PC-9 (cell line): ENCODE data around the gene TSPOAP1.

ENCODE experiments used
- CTCF ChIP-seq: fragments of 200-600 bp; sonication (generic); conservative IDR thresholded peaks from 2 replicates; pipeline ENCODE4 v1.6.1; 2017; ENCODE audit warnings: mixed run types, antibody characterized with exemption, mild to moderate bottlenecking, moderate library complexity
- EZH2 ChIP-seq: fragments of 200-600 bp; sonication (generic); IDR thresholded peaks from 2 replicates; pipeline ENCODE4 v1.8.0; 2017; ENCODE audit warnings: antibody characterized with exemption, low read depth

- TF ChIP-seq CTCF: no peak
- TF ChIP-seq EZH2: no peak
Observed at GRCh38 chr17:58301504-58302150, 27.0 kb downstream of the TSPOAP1 start.
